HepG2 (cell line): Measurements from ENCODE around the gene ZNF615. TPM values are rescaled to one million over a fixed set of nuclear protein-coding genes. Genes with fewer than 3 reads are reported as not detected.

Experiments
- AGO2 ChIP-seq: fragments of 200-400 bp; formaldehyde crosslinking; optimal IDR thresholded peaks from 2 replicates; pipeline ENCODE3; 2017; ENCODE audit warnings: mild to moderate bottlenecking, low read depth, low read length, moderate library complexity
- TBX2 ChIP-seq: sonication (generic); formaldehyde crosslinking; IDR thresholded peaks from 2 replicates; pipeline ENCODE4 v1.5.0; 2020; ENCODE audit warnings: missing genetic modification reagents, mild to moderate bottlenecking, borderline replicate concordance
- THYN1 ChIP-seq: sonication (generic); formaldehyde crosslinking; IDR thresholded peaks from 2 replicates; pipeline ENCODE4 v1.8.1; 2023; ENCODE audit warnings: low read depth, mild to moderate bottlenecking, moderate library complexity, missing genetic modification reagents, borderline replicate concordance
- ZNF670 ChIP-seq: sonication (generic); formaldehyde crosslinking; IDR thresholded peaks from 2 replicates; pipeline ENCODE4 v1.8.0; 2022; ENCODE audit warnings: mild to moderate bottlenecking, missing genetic modification reagents, borderline replicate concordance
- ZNF749 ChIP-seq: sonication (generic); formaldehyde crosslinking; IDR thresholded peaks from 2 replicates; pipeline ENCODE4 v1.8.0; 2022; ENCODE audit warnings: mild to moderate bottlenecking, missing genetic modification reagents, moderate library complexity, borderline replicate concordance
- polyA plus RNA-seq, 8 experiments: library from polyadenylated mRNA; depleted of rRNA in 3 of 8; stranded (reverse) in 7 of 8; unstranded in 1 of 8; fragments of >200 nt; fragmentation: Illumina TruSeq in 4 of 8; extraction: Trizol in 4 of 8; gene quantifications; 2 replicates each; pipeline versions ENCODE4 v1.2.1 to v1.2.3, GENCODE V29; 2011 to 2016; ENCODE audit warnings: low read depth in 4 of 8, missing spikeins in 1 of 8, mixed read lengths in 1 of 8; ENCODE audit not compliant: insufficient read depth in 1 of 8
- total RNA-seq, 5 experiments: library from RNA; depleted of rRNA; stranded (reverse); fragments of >200 nt; fragmentation: Illumina TruSeq; extraction: Trizol; gene quantifications; 2 replicates each; pipeline ENCODE4 v1.2.3, GENCODE V29; 2016; ENCODE audit warnings: low read depth in 1 of 5
- TF ChIP-seq, protein P1 (sequence below): sonication (generic); formaldehyde crosslinking; IDR thresholded peaks from one replicate; pipeline ENCODE4 v1.5.1; 2020; ENCODE audit warnings: mild to moderate bottlenecking, missing genetic modification reagents; ENCODE audit errors: not compliant biosample characterization

Gene ZNF615
- total and polyA plus RNA-seq, 2 of the 13 experiments (the other 11 are each of a cell fraction or from before 2014, with no cell fraction given): 5.2 to 7.8 TPM

DNA sequence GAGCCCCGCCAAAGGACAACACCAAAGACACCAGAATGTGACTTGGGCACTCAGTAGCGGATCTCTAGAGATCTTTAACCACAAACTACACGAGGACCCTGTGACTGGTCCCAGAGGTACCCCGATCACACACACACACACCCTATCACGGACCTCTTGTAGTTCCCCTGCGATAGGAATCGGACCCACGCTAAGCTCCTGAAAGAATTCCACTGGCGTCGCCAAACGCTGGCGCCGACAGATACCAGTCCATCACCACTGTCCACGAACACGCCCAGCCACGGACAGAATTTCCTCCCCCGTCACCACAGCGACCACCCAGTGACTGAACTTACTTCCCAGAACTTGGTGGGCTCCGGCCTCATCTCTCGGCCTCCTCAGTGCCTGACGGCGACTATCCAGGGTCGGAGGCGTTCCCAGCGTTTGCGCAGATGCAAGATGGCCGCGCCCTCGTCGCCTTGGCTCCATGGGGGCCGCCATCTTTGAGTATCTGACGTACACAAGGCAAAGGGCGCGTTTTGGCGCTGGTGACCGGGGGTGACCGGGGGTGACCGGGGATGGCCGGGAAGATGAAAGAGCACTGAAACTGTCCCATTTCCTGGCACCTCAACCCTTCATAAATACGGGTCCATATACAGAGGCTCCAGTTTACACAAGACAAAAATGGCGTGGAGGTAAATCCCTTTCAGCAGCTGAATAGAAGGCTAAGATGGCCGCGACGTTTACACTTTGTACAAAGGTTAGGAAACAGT lies at the start of gene ZNF615 (continued):
- TF ChIP-seq, protein P1, sequence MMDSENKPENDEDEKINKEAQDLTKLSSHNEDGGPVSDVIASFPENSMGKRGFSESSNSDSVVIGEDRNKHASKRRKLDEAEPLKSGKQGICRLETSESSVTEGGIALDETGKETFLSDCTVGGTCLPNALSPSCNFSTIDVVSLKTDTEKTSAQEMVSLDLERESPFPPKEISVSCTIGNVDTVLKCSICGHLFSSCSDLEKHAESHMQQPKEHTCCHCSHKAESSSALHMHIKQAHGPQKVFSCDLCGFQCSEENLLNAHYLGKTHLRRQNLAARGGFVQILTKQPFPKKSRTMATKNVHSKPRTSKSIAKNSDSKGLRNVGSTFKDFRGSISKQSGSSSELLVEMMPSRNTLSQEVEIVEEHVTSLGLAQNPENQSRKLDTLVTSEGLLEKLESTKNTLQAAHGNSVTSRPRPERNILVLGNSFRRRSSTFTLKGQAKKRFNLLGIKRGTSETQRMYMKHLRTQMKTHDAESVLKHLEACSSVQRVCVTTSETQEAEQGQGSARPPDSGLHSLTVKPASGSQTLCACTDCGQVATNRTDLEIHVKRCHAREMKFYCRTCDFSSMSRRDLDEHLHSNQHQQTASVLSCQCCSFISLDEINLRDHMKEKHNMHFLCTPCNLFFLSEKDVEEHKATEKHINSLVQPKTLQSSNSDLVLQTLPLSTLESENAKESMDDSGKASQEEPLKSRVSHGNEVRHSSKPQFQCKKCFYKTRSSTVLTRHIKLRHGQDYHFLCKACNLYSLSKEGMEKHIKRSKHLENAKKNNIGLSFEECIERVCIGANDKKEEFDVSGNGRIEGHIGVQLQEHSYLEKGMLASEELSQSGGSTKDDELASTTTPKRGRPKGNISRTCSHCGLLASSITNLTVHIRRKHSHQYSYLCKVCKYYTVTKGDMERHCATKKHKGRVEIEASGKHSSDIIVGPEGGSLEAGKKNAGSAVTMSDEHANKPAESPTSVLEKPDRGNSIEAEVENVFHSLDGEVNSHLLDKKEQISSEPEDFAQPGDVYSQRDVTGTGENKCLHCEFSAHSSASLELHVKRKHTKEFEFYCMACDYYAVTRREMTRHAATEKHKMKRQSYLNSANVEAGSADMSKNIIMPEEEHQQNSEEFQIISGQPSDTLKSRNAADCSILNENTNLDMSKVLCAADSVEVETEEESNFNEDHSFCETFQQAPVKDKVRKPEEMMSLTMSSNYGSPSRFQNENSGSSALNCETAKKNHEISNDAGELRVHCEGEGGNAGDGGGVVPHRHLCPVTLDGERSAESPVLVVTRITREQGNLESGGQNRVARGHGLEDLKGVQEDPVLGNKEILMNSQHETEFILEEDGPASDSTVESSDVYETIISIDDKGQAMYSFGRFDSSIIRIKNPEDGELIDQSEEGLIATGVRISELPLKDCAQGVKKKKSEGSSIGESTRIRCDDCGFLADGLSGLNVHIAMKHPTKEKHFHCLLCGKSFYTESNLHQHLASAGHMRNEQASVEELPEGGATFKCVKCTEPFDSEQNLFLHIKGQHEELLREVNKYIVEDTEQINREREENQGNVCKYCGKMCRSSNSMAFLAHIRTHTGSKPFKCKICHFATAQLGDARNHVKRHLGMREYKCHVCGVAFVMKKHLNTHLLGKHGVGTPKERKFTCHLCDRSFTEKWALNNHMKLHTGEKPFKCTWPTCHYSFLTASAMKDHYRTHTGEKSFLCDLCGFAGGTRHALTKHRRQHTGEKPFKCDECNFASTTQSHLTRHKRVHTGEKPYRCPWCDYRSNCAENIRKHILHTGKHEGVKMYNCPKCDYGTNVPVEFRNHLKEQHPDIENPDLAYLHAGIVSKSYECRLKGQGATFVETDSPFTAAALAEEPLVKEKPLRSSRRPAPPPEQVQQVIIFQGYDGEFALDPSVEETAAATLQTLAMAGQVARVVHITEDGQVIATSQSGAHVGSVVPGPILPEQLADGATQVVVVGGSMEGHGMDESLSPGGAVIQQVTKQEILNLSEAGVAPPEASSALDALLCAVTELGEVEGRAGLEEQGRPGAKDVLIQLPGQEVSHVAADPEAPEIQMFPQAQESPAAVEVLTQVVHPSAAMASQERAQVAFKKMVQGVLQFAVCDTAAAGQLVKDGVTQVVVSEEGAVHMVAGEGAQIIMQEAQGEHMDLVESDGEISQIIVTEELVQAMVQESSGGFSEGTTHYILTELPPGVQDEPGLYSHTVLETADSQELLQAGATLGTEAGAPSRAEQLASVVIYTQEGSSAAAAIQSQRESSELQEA: peak; percentile 40
- peak; percentile 37 for TF ChIP-seq AGO2
- TF ChIP-seq TBX2 (CRISPR knock-in tag): peak; percentile 33
- no peak; the same call in 1 of the 2 replicates for TF ChIP-seq ZNF749
- TF ChIP-seq ZNF670 (CRISPR knock-in tag): no peak
- TF ChIP-seq THYN1 (CRISPR knock-in tag): no peak
